H1 (cell line): ENCODE results near the gene BPIFB2.

Experiments used
- CTCF ChIP-seq, 3 experiments: IDR thresholded peaks; 1 replicate in 2 of 3; 2 replicates in 1 of 3; pipeline versions ENCODE4 v1.5.1 to v1.6.1; 2011; ENCODE audit warnings: low read length in 3 of 3, mild to moderate bottlenecking in 3 of 3, inconsistent platforms in 2 of 3, low read depth in 1 of 3, moderate library complexity in 1 of 3; ENCODE audit not compliant: insufficient read depth in 1 of 3; ENCODE audit errors: control extremely low read depth in 1 of 3
- GABPA ChIP-seq: IDR thresholded peaks from 2 replicates; pipeline ENCODE4 v1.6.1; 2011; ENCODE audit warnings: mild to moderate bottlenecking, low read length, moderate library complexity, borderline replicate concordance; ENCODE audit not compliant: insufficient read depth
- HDAC2 ChIP-seq, 2 experiments: fragments of 300-600 bp in 1 of 2; sonication (generic) in 1 of 2; IDR thresholded peaks; 2 replicates each; pipeline ENCODE4 v1.6.1; 2011 to 2012; ENCODE audit warnings: low read depth in 2 of 2, low read length in 2 of 2, mild to moderate bottlenecking in 2 of 2, moderate library complexity in 2 of 2, borderline replicate concordance in 1 of 2, inconsistent platforms in 1 of 2
- JUN ChIP-seq: IDR thresholded peaks from 2 replicates; pipeline ENCODE4 v1.6.1; 2011; ENCODE audit warnings: low read depth, mild to moderate bottlenecking, improper control_type of control experiment, low read length
- POLR2AphosphoS5 ChIP-seq: IDR thresholded peaks from 2 replicates; pipeline ENCODE4 v1.6.1; 2011; ENCODE audit warnings: low read depth, low read length
- SIN3A ChIP-seq, 2 experiments: IDR thresholded peaks in 1 of 2; conservative IDR thresholded peaks in 1 of 2; 2 replicates each; pipeline ENCODE4 v1.6.1; 2011 to 2012; ENCODE audit warnings: low read length in 2 of 2, improper control_type of control experiment in 1 of 2, low read depth in 1 of 2, mild to moderate bottlenecking in 1 of 2
- SP1 ChIP-seq: IDR thresholded peaks from 2 replicates; pipeline ENCODE4 v1.6.1; 2011; ENCODE audit warnings: low read depth, low read length
- TAF1 ChIP-seq: IDR thresholded peaks from 2 replicates; pipeline ENCODE4 v1.6.1; 2011; ENCODE audit warnings: mild to moderate bottlenecking, low read depth, low read length
- YY1 ChIP-seq: IDR thresholded peaks from 2 replicates; pipeline ENCODE4 v1.6.1; 2011; ENCODE audit warnings: low read depth, mild to moderate bottlenecking, low read length

GRCh38 chr20:32978009-32978335 lies 29.5 kb upstream of the BPIFB2 start:
- TF ChIP-seq CTCF (IDR thresholded peaks at IDR 0.05; ENCODE audit: control extremely low read depth in 1 of 3, insufficient read depth in 1 of 3, low read depth in 1 of 3, low read length in 3 of 3) (no peak), POLR2AphosphoS5 (no peak), HDAC2 (IDR thresholded peaks at IDR 0.05; ENCODE audit: borderline replicate concordance in 1 of 2, low read depth in 2 of 2, low read length in 2 of 2) (no peak), TAF1 (no peak), SIN3A (conservative IDR thresholded peaks at IDR 0.05 in 1 of 2, IDR thresholded peaks at IDR 0.05 in 1 of 2; ENCODE audit: low read depth in 1 of 2, low read length in 2 of 2) (no peak), GABPA (no peak), SP1 (no peak), YY1 (no peak), JUN (no peak)
